GM19035 (cell line): ENCODE measurements around the gene KAT5.
"Not testable (repeated sequence)": the region's sequence is repeated elsewhere in the genome, so short reads cannot be mapped to it uniquely, and the experiment has no call there.

Experiments used
- ATAC-seq: cut with Tn5 transposase; IDR thresholded peaks from one replicate; pipeline ENCODE4 v1.9.1; 2021; ENCODE audit not compliant: unreplicated experiment

Gene KAT5

GRCh38 chr11:65708451-65708850, 3.6 kb upstream of the KAT5 start:
- ATAC-seq = no peak

GRCh38 chr11:65709661-65710060, 2.4 kb upstream of the KAT5 start:
- ATAC-seq = no peak

- no peak for ATAC-seq
These were observed 1.6 kb upstream of the KAT5 start for GRCh38 chr11:65710421-65710820.

GRCh38 chr11:65712633-65713076, 603 bp downstream of the KAT5 start:
- ATAC-seq = no peak

- no peak for ATAC-seq
These were observed 1.3 kb downstream of the KAT5 start for GRCh38 chr11:65713212-65713969.

- ATAC-seq = no peak
These were observed 2.4 kb downstream of the KAT5 start for GRCh38 chr11:65714433-65714832.

GRCh38 chr11:65716302-65716701, 4.2 kb downstream of the KAT5 start:
- no peak for ATAC-seq

- ATAC-seq = no peak
These were observed 4.8 kb downstream of the KAT5 start for GRCh38 chr11:65716774-65717405.

- no peak for ATAC-seq
These were observed 5.9 kb downstream of the KAT5 start for GRCh38 chr11:65717906-65718305.

GRCh38 chr11:65718531-65718930, 6.5 kb downstream of the KAT5 start:
- no peak for ATAC-seq

GRCh38 chr11:65718964-65719492, 7.0 kb downstream of the KAT5 start:
- no peak for ATAC-seq

GRCh38 chr11:65719871-65720210, 7.8 kb downstream of the KAT5 start:
- ATAC-seq = peak; percentile 21

GRCh38 chr11:65720211-65720934, 8.3 kb downstream of the KAT5 start, which contains the start of gene RNASEH2C:
TSS of gene RNASEH2C (minus strand) at chr11:65720798. CDS start at chr11:65720758, 40 bp downstream.
- ATAC-seq = peak; percentile 74

GRCh38 chr11:65722261-65722660, 10.2 kb downstream of the KAT5 start:
- ATAC-seq = no peak

GRCh38 chr11:65726660-65727059, 14.6 kb downstream of the KAT5 start:
- ATAC-seq = no peak

- ATAC-seq = no peak
These were observed 15.8 kb downstream of the KAT5 start for GRCh38 chr11:65727865-65728264.

- no peak for ATAC-seq
These were observed 18.4 kb downstream of the KAT5 start for GRCh38 chr11:65730461-65730860.

- not testable (repeated sequence) for ATAC-seq
These were observed 23.1 kb downstream of the KAT5 start for GRCh38 chr11:65735111-65735510.

GRCh38 chr11:65736810-65737209, 24.8 kb downstream of the KAT5 start:
- ATAC-seq = no peak

- ATAC-seq = no peak
These were observed 27.0 kb downstream of the KAT5 start for GRCh38 chr11:65739022-65739421.

- ATAC-seq = no peak
These were observed 29.1 kb downstream of the KAT5 start for GRCh38 chr11:65741185-65741584.

- no peak for ATAC-seq
These were observed 30.3 kb downstream of the KAT5 start for GRCh38 chr11:65742353-65742752.
